Neural cell (in vitro differentiated cells): Measurements from ENCODE around the gene CCDC69. TPM values are rescaled to one million over a fixed set of nuclear protein-coding genes. Genes with fewer than 3 reads are reported as not detected.

ENCODE experiments used
- H2AFZ ChIP-seq: fragments of 200-600, 300-800 bp; sonication (generic), shearing (Covaris generic); 2 replicates; pipeline ENCODE4 v1.6.0; 2014; ENCODE audit warnings: low read depth, mild to moderate bottlenecking, antibody characterized with exemption, low read length, moderate library complexity
- H3F3A ChIP-seq: fragments of 200-600 bp; shearing (Covaris generic); 2 replicates; pipeline ENCODE4 v1.6.1; 2016; ENCODE audit warnings: mild to moderate bottlenecking, moderate library complexity, mixed read lengths, antibody characterized with exemption, low read length; ENCODE audit not compliant: insufficient read depth, poor library complexity, severe bottlenecking
- H3K27ac ChIP-seq: fragments of 200-600, 300-800 bp; sonication (generic), shearing (Covaris generic); 2 replicates; pipeline ENCODE4 v1.5.1; 2014; ENCODE audit warnings: mild to moderate bottlenecking, low read length, moderate library complexity
- H3K27me3 ChIP-seq: fragments of 300-800, 200-600 bp; sonication (generic), shearing (Covaris generic); 2 replicates; pipeline ENCODE4 v1.6.0; 2014; ENCODE audit warnings: mild to moderate bottlenecking, low read depth, low read length, moderate library complexity; ENCODE audit not compliant: insufficient read depth
- H3K36me3 ChIP-seq: fragments of 300-800, 200-600 bp; sonication (generic), shearing (Covaris generic); 2 replicates; pipeline ENCODE4 v1.5.1; 2014; ENCODE audit warnings: mild to moderate bottlenecking, antibody characterized with exemption, low read length, moderate library complexity; ENCODE audit not compliant: insufficient read depth
- H3K4me2 ChIP-seq: fragments of 300-800, 200-600 bp; sonication (generic), shearing (Covaris generic); 2 replicates; pipeline ENCODE4 v1.6.0; 2014; ENCODE audit warnings: mild to moderate bottlenecking, low read length
- H3K4me3 ChIP-seq: fragments of 300-800, 200-600 bp; sonication (generic), shearing (Covaris generic); 2 replicates; pipeline ENCODE4 v1.5.1; 2014; ENCODE audit warnings: mild to moderate bottlenecking, low read length, moderate library complexity
- H3K79me2 ChIP-seq: fragments of 200-600 bp; shearing (Covaris generic); replicated peaks from 2 replicates; pipeline ENCODE4 v1.6.0; 2014; ENCODE audit warnings: mild to moderate bottlenecking, low read length, moderate library complexity; ENCODE audit not compliant: insufficient read depth
- H3K9ac ChIP-seq: fragments of 300-800, 200-600 bp; sonication (generic), shearing (Covaris generic); 2 replicates; pipeline ENCODE4 v1.6.1; 2016; ENCODE audit warnings: mild to moderate bottlenecking, low read length, mixed read lengths
- H3K9me2 ChIP-seq: fragments of 200-600 bp; shearing (Covaris generic); 2 replicates; pipeline ENCODE4 v1.6.1; 2016; ENCODE audit warnings: mild to moderate bottlenecking, low read length, mixed read lengths; ENCODE audit not compliant: insufficient read depth
- H3K9me3 ChIP-seq: fragments of 200-600, 300-800 bp; sonication (generic), shearing (Covaris generic); 2 replicates; pipeline ENCODE4 v1.6.1; 2016; ENCODE audit warnings: mild to moderate bottlenecking, mixed run types, low read length, moderate library complexity, mixed read lengths
- H4K20me1 ChIP-seq: fragments of 200-600 bp; shearing (Covaris generic); 2 replicates; pipeline ENCODE4 v1.6.1; 2016; ENCODE audit warnings: mild to moderate bottlenecking, mixed run types; ENCODE audit not compliant: insufficient read depth
- CTCF ChIP-seq: fragments of 450-650 bp; IDR thresholded peaks from 2 replicates; pipeline ENCODE4 v1.5.1; 2014; ENCODE audit warnings: antibody characterized with exemption, mild to moderate bottlenecking, moderate library complexity; ENCODE audit not compliant: poor library complexity, severe bottlenecking
- EZH2 ChIP-seq: fragments of 200-600, 300-800 bp; shearing (Covaris generic), sonication (generic); IDR thresholded peaks from 2 replicates; pipeline ENCODE4 v1.6.1; 2014; ENCODE audit warnings: antibody characterized with exemption, low read length, borderline replicate concordance, mild to moderate bottlenecking; ENCODE audit not compliant: insufficient read depth, poor library complexity, severe bottlenecking
- MXI1 ChIP-seq: fragments of 450-650 bp; conservative IDR thresholded peaks from 2 replicates; pipeline ENCODE4 v1.6.1; 2014; ENCODE audit warnings: antibody characterized with exemption, mild to moderate bottlenecking; ENCODE audit not compliant: poor library complexity, severe bottlenecking
- POLR2AphosphoS5 ChIP-seq: IDR thresholded peaks from 2 replicates; pipeline ENCODE4 v1.6.1; 2012
- RAD21 ChIP-seq: fragments of 450-650 bp; conservative IDR thresholded peaks from 2 replicates; pipeline ENCODE4 v1.6.1; 2014; ENCODE audit warnings: antibody characterized with exemption, mild to moderate bottlenecking, moderate library complexity
- REST ChIP-seq: IDR thresholded peaks from 2 replicates; pipeline ENCODE4 v1.6.1; 2012; ENCODE audit warnings: borderline replicate concordance
- SMC3 ChIP-seq: fragments of 450-650 bp; conservative IDR thresholded peaks from 2 replicates; pipeline ENCODE4 v1.6.1; 2014; ENCODE audit warnings: antibody characterized with exemption, mild to moderate bottlenecking, moderate library complexity; ENCODE audit not compliant: poor library complexity
- TAF1 ChIP-seq: IDR thresholded peaks from 2 replicates; pipeline ENCODE4 v1.6.1; 2012; ENCODE audit warnings: low read depth
- polyA plus RNA-seq: library from polyadenylated mRNA; depleted of rRNA; stranded (reverse); fragments of >200 nt; gene quantifications from 2 replicates; pipeline ENCODE4 v1.2.3, GENCODE V29; 2014

CCDC69 gene
- polyA plus RNA-seq, 1 donor from 2014 or later, result not detected

- no peak overlapping the region for H3K9ac ChIP-seq
- no peaks in the 10 kb centered on the region for H3K27me3 ChIP-seq
- no peak overlapping the region for H3K4me2 ChIP-seq
- no peaks in the 10 kb centered on the region for H3K9me2 ChIP-seq
- TF ChIP-seq EZH2, result no peak
- no peak for TF ChIP-seq RAD21
- TF ChIP-seq CTCF, result no peak
- no peak for TF ChIP-seq MXI1
- no peak for TF ChIP-seq TAF1
- TF ChIP-seq POLR2AphosphoS5, result no peak
- no peak for TF ChIP-seq SMC3
- H3K9me3 ChIP-seq, result no peaks in the 10 kb centered on the region
- no peaks in the 10 kb centered on the region for H3K36me3 ChIP-seq
- H4K20me1 ChIP-seq, result no peaks in the 10 kb centered on the region
- no peak overlapping the region for H2AFZ ChIP-seq
- H3K79me2 ChIP-seq, result peaks cover 11% of the 10 kb centered on the region
- H3F3A ChIP-seq, result peaks cover 13% of the 10 kb centered on the region
- H3K27ac ChIP-seq, result peak overlapping the region; percentile 47
- H3K4me3 ChIP-seq, result no peak overlapping the region
These were observed 75.3 kb downstream of the CCDC69 start for GRCh38 chr5:151148583-151148982.

GRCh38 chr5:151147033-151147432 is 76.9 kb downstream of the CCDC69 start:
- peaks cover 8% of the 10 kb centered on the region for H3K79me2 ChIP-seq
- peaks cover 4% of the 10 kb centered on the region for H3K36me3 ChIP-seq

More at GRCh38 chr5:151147033-151147432, 76.9 kb downstream of the CCDC69 start:
- TF ChIP-seq CTCF (no peak), MXI1 (no peak), REST (no peak), RAD21 (no peak), POLR2AphosphoS5 (no peak)
- no peak overlapping the region for H3K4me3 ChIP-seq
- no peak overlapping the region for H3K4me2 ChIP-seq
- H3K9ac ChIP-seq, result no peak overlapping the region
- no peaks in the 10 kb centered on the region for H3K9me3 ChIP-seq
- no peak overlapping the region for H2AFZ ChIP-seq
- H3F3A ChIP-seq, result peaks cover 13% of the 10 kb centered on the region
- H3K27me3 ChIP-seq, result no peaks in the 10 kb centered on the region
- H4K20me1 ChIP-seq, result no peaks in the 10 kb centered on the region
- H3K9me2 ChIP-seq, result no peaks in the 10 kb centered on the region
- H3K27ac ChIP-seq, result no peak overlapping the region
